Lower leg skin (tissue), 4 donors: ENCODE data around the gene MPZL3. TPM values are rescaled to one million over a fixed set of nuclear protein-coding genes. Genes with fewer than 3 reads are reported as not detected.

Experiments used
- DNase-seq, 2 donors: peaks; one replicate each; pipeline ENCODE4 v3.0.0-alpha.2; 2019; ENCODE audit warnings: low spot score in 2 of 2
- H3K4me3 ChIP-seq: fragments of 200-600 bp; sonication (generic); 2 replicates; pipeline ENCODE4 v1.5.1; 2017; ENCODE audit warnings: mild to moderate bottlenecking, low read depth; ENCODE audit not compliant: poor library complexity, severe bottlenecking
- POLR2A ChIP-seq, 2 donors: fragments of 450-650 bp; IDR thresholded peaks; one replicate each; pipeline ENCODE4 v1.6.1; 2016 to 2017; ENCODE audit warnings: antibody characterized with exemption in 2 of 2, mild to moderate bottlenecking in 1 of 2, moderate library complexity in 1 of 2
- WGBS, 2 donors: methylation state at CpG; one replicate each; pipeline ENCODE4 v1.1.5; 2018; 5-methylcytosine and 5-hydroxymethylcytosine counted together
- intact Hi-C: fragments of 100-400 bp; cut with DNase I; formaldehyde crosslinking; loops from one replicate; pipeline ENCODE4 v1.15.0; 2023; ENCODE audit warnings: low total_unique reads
- total RNA-seq, 4 donors: library from RNA; depleted of rRNA; stranded (reverse); fragments of >200 nt; gene quantifications; one replicate each; pipeline ENCODE4 v1.1.0, GENCODE V29; 2016
- TF ChIP-seq, protein P1 (sequence below), 3 donors: fragments of 450-650 bp; IDR thresholded peaks; one replicate each; pipeline ENCODE4 v1.5.1; 2016; ENCODE audit warnings: antibody characterized with exemption in 3 of 3, mild to moderate bottlenecking in 3 of 3, moderate library complexity in 2 of 3

Gene MPZL3
- total RNA-seq, result 100 to 1,000 TPM in 1 of 4 donors, 10 to 100 TPM in 3; 55.9 to 120 (median 91.2) TPM

DNA sequence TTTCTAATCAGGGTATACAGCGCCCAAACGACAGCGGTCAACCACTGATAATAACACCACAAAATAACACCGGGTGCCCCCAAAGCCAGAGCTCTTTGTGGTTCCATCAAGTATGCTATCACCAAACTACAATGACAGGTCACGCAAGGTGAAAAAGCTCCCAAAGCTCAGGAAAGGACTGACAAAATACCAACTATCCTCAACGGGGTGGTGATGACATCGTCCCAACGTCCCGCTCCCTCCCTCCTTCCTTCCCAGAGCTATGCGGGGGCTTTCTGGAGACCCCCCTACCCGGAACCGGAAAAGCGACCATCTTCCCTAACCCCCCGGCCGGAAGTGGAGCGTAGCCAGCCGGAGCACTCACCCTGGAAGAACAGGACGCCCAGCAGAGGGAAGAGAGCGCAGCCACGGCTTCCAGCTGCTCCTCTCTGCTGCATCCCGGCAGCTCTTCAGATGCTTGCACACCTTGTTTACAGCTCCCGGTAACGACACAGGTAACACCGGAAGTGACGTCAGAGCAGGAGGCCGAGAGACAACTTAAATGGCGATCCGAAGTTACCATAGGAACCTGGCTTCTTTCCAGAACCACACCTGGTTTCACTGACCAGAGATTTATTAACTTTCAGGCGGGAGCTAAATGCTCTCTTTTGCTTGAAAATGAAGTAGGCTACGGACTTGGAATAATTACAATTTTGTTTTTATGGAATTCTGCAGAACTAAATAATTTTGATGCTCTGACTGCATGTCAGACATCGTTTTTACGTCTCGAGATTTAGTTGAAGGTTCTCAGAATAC is at the start of gene MPZL3:
Gene MPZL3, minus strand, starts transcription at position 508 of the 795 bp plus-strand sequence. Its CDS starts 71 bp downstream, at position 437.
- TF ChIP-seq, protein P1, sequence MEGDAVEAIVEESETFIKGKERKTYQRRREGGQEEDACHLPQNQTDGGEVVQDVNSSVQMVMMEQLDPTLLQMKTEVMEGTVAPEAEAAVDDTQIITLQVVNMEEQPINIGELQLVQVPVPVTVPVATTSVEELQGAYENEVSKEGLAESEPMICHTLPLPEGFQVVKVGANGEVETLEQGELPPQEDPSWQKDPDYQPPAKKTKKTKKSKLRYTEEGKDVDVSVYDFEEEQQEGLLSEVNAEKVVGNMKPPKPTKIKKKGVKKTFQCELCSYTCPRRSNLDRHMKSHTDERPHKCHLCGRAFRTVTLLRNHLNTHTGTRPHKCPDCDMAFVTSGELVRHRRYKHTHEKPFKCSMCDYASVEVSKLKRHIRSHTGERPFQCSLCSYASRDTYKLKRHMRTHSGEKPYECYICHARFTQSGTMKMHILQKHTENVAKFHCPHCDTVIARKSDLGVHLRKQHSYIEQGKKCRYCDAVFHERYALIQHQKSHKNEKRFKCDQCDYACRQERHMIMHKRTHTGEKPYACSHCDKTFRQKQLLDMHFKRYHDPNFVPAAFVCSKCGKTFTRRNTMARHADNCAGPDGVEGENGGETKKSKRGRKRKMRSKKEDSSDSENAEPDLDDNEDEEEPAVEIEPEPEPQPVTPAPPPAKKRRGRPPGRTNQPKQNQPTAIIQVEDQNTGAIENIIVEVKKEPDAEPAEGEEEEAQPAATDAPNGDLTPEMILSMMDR (IDR thresholded peaks at IDR 0.05), result no peak
- TF ChIP-seq POLR2A (IDR thresholded peaks at IDR 0.05), result no peak
- 3 to 4% methylated on average over 33 of the region's 33 CpGs for WGBS, 2 donors
- peak within 1 kb of the TSS; percentile 70 for H3K4me3 ChIP-seq
- DNase-seq, result peak; percentile 89 to 93
- intact Hi-C loops, result no loop called here

DNA sequence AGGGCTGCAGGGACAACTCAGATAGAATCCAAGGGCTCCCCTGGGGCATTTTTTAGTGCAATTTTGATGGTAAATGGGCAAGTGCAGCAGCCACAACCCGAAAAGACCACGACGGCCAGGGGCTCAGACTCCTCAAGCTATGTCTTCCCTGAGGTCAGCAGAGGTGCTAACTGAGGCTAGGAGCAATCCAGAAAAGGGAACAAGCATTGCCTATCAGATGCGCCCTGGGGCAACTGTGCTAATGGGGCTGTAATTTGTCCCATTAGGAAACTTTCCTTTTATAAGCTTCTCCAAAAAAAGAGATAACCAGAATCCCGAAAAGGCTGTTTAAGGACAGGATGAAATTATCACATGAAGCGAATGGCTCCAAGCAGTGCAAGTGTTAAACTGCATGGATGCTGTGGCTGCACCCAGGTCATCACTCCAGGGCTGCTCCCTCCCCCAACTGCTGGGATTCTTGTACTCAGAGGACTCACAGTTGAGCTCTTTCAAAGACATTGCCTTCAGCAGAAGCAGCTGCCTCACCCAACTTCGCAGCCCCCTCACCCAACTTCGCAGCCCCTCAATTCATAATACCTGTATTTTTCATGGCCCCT is 49.5 kb upstream of the MPZL3 start:
- intact Hi-C loops, result no loop called here
- no peak overlapping the region for H3K4me3 ChIP-seq
- TF ChIP-seq, protein P1 (IDR thresholded peaks at IDR 0.05), result no peak
- no peak for TF ChIP-seq POLR2A (IDR thresholded peaks at IDR 0.05)
- no peak for DNase-seq
- whole genome bisulfite sequencing, 2 donors, result 58% methylated on average over 8 of the region's 8 CpGs

DNA sequence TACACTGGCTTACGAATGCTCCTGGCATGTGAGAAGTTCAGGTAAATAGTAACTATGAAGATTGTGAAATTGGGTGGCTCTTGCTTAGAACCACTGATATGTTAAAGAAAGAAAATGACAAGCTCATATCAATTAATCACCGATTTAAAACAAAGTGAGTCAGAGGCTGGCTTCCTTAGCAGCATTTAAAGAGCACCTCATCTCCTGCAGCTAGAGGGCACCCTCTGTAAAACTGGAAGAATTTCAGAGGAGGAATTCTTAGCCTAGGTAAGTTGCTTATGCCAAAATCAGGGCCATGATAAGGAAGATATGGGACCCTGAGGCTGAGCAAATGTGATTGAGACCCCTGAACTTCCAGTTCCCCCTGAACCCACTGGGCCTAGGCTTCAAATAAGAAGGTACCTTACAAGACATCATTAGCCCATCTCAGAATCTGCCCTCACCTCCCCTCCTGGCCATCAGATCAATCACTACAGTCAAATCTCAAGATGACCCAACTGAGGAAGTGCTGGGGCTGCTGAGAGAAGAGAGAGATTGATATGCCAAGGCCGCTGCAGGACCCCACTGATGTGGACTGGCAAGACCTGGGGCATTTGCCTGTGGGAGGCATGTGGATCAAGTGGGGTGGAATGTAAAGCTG is 43.8 kb upstream of the MPZL3 start:
- no peak for DNase-seq
- H3K4me3 ChIP-seq, result no peak overlapping the region
- no peak for TF ChIP-seq POLR2A (IDR thresholded peaks at IDR 0.05)
- TF ChIP-seq, protein P1 (IDR thresholded peaks at IDR 0.05), result no peak
- 53 to 65% methylated on average over 3 of the region's 3 CpGs for WGBS, 2 donors
- intact Hi-C loops, result loop anchor here (5.0 to 10.0 kb wide), 2 partner anchors 101 to 191 kb away; no protein-coding TSS in a partner anchor

GRCh38 chr11:118295199-118295598 is 43.0 kb upstream of the MPZL3 start:
- no peak for DNase-seq
- 73 to 88% methylated on average over 5 of the region's 5 CpGs for WGBS, 2 donors
- no peak for TF ChIP-seq POLR2A (IDR thresholded peaks at IDR 0.05)
- TF ChIP-seq, protein P1 (IDR thresholded peaks at IDR 0.05), result no peak
- intact Hi-C loops, result loop anchor here (5.0 to 10.0 kb wide), 2 partner anchors 100 to 192 kb away; no protein-coding TSS in a partner anchor
- H3K4me3 ChIP-seq, result no peak overlapping the region

GRCh38 chr11:118294053-118294452 is 41.9 kb upstream of the MPZL3 start:
- 91 to 94% methylated on average over 2 of the region's 2 CpGs for WGBS, 2 donors
- DNase-seq, result no peak
- intact Hi-C loops, result loop anchor here (10.0 kb wide), 1 partner anchor 99 kb away; no protein-coding TSS in a partner anchor
- TF ChIP-seq, protein P1 (IDR thresholded peaks at IDR 0.05), result no peak
- no peak for TF ChIP-seq POLR2A (IDR thresholded peaks at IDR 0.05)
- H3K4me3 ChIP-seq, result no peak overlapping the region
